Gastrocnemius medialis (tissue), 4 donors: Measurements from ENCODE around the gene PIGM.

ENCODE experiments used
- POLR2A ChIP-seq, 2 donors: fragments of 450-650 bp; IDR thresholded peaks; one replicate each; pipeline ENCODE4 v1.6.1; 2017; ENCODE audit warnings: antibody characterized with exemption in 2 of 2, mild to moderate bottlenecking in 2 of 2, moderate library complexity in 2 of 2
- TF ChIP-seq, protein P1 (sequence below), 5 experiments: fragments of 450-650 bp in 3 of 5; fragments of 200-600 bp in 2 of 5; sonication (generic) in 2 of 5; IDR thresholded peaks in 4 of 5; conservative IDR thresholded peaks in 1 of 5; 1 replicate in 4 of 5; 2 replicates in 1 of 5; pipeline ENCODE4 v1.5.1; 2016 to 2019; ENCODE audit warnings: antibody characterized with exemption in 5 of 5, mild to moderate bottlenecking in 3 of 5, moderate library complexity in 3 of 5

DNA sequence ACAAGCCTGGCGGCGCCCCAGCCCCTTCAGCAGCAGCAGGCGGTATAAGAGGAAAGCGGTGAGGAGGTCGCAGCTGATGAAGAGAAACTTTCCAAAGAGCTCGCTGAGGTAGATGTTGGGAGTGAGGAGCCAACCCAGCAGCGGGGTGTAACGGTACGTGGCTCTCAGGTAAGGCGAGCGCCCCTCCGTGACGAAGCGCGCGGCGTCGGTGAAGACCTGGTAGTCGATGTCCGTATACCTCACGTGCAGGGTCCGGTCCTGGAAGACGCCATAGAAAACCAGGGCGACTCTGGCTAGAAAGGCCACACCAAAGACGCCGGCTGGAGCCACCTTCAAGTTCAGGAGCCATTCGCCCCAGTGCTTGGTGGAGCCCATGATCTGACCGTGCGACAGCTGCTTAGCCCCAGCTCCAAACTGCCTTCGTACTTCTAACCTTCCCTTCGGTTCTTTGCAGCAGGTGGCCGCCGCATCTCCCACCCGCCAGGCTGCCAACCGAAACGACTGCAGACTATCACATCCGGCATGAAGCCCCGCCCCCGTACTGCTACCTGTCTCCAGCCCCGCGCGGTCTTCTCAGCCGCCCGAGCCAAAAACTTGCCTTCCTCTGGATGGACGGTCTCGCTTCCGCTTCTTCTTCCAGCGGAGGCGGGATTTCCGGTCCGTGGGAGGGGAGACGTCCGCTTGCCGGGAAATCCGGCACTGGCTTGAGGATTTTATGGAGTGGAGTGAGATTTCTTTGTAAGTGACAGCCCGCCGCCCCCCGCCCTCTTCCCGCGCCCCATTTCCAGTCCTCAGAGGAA, at the start of gene PIGM:
- TF ChIP-seq POLR2A (IDR thresholded peaks at IDR 0.05), result peak in 1 of 2 donors; percentile 57
- TF ChIP-seq, protein P1, sequence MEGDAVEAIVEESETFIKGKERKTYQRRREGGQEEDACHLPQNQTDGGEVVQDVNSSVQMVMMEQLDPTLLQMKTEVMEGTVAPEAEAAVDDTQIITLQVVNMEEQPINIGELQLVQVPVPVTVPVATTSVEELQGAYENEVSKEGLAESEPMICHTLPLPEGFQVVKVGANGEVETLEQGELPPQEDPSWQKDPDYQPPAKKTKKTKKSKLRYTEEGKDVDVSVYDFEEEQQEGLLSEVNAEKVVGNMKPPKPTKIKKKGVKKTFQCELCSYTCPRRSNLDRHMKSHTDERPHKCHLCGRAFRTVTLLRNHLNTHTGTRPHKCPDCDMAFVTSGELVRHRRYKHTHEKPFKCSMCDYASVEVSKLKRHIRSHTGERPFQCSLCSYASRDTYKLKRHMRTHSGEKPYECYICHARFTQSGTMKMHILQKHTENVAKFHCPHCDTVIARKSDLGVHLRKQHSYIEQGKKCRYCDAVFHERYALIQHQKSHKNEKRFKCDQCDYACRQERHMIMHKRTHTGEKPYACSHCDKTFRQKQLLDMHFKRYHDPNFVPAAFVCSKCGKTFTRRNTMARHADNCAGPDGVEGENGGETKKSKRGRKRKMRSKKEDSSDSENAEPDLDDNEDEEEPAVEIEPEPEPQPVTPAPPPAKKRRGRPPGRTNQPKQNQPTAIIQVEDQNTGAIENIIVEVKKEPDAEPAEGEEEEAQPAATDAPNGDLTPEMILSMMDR (IDR thresholded peaks at IDR 0.05 in 4 of 5, conservative IDR thresholded peaks at IDR 0.05 in 1 of 5), result no peak
